ENCODE results near the gene ARID1B.

DNA sequence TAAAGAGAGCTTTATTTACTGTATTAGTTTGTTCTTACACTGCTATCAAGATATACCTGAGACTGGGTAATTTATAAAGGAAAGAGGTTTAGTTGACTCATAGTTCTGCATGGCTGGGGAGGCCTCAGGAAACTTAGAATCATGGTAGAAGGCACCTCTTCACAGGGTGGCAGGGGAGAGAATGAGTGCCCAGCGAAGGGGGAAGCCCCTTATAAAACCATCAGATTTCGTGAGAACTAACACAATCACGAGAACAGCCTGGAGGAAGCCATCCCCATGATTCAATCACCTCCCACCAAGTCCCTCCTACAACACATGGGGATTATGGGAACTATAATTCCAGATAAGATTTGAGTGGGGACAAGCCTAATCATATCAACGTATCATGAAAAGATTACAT lies 27.2 kb downstream of the ARID1B start:
- TF ChIP-seq, protein P1, sequence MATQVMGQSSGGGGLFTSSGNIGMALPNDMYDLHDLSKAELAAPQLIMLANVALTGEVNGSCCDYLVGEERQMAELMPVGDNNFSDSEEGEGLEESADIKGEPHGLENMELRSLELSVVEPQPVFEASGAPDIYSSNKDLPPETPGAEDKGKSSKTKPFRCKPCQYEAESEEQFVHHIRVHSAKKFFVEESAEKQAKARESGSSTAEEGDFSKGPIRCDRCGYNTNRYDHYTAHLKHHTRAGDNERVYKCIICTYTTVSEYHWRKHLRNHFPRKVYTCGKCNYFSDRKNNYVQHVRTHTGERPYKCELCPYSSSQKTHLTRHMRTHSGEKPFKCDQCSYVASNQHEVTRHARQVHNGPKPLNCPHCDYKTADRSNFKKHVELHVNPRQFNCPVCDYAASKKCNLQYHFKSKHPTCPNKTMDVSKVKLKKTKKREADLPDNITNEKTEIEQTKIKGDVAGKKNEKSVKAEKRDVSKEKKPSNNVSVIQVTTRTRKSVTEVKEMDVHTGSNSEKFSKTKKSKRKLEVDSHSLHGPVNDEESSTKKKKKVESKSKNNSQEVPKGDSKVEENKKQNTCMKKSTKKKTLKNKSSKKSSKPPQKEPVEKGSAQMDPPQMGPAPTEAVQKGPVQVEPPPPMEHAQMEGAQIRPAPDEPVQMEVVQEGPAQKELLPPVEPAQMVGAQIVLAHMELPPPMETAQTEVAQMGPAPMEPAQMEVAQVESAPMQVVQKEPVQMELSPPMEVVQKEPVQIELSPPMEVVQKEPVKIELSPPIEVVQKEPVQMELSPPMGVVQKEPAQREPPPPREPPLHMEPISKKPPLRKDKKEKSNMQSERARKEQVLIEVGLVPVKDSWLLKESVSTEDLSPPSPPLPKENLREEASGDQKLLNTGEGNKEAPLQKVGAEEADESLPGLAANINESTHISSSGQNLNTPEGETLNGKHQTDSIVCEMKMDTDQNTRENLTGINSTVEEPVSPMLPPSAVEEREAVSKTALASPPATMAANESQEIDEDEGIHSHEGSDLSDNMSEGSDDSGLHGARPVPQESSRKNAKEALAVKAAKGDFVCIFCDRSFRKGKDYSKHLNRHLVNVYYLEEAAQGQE (IDR thresholded peaks at IDR 0.05; ENCODE audit: low read depth, low read length), result no peak
- no peak for TF ChIP-seq HCFC1 (IDR thresholded peaks at IDR 0.05; ENCODE audit: low read length)
- no peak for TF ChIP-seq POLR2A (IDR thresholded peaks at IDR 0.05; ENCODE audit: low read depth, low read length)
- TF ChIP-seq CEBPB (IDR thresholded peaks at IDR 0.05; ENCODE audit: borderline replicate concordance in 1 of 2, low read depth in 2 of 2, low read length in 2 of 2), result no peak
- TF ChIP-seq, protein P2, sequence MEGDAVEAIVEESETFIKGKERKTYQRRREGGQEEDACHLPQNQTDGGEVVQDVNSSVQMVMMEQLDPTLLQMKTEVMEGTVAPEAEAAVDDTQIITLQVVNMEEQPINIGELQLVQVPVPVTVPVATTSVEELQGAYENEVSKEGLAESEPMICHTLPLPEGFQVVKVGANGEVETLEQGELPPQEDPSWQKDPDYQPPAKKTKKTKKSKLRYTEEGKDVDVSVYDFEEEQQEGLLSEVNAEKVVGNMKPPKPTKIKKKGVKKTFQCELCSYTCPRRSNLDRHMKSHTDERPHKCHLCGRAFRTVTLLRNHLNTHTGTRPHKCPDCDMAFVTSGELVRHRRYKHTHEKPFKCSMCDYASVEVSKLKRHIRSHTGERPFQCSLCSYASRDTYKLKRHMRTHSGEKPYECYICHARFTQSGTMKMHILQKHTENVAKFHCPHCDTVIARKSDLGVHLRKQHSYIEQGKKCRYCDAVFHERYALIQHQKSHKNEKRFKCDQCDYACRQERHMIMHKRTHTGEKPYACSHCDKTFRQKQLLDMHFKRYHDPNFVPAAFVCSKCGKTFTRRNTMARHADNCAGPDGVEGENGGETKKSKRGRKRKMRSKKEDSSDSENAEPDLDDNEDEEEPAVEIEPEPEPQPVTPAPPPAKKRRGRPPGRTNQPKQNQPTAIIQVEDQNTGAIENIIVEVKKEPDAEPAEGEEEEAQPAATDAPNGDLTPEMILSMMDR (IDR thresholded peaks at IDR 0.05 in 2 of 3, conservative IDR thresholded peaks at IDR 0.05 in 1 of 3; ENCODE audit: control insufficient read depth in 2 of 3, extremely low read depth in 1 of 3, insufficient read depth in 1 of 3, low read depth in 3 of 3, low read length in 3 of 3), result no peak
- TF ChIP-seq NFIC (IDR thresholded peaks at IDR 0.05; ENCODE audit: low read depth, low read length), result no peak
- no peak for TF ChIP-seq NFYA (IDR thresholded peaks at IDR 0.05; ENCODE audit: borderline replicate concordance, low read depth, low read length)
- no peak for TF ChIP-seq POLR2AphosphoS5 (IDR thresholded peaks at IDR 0.05; ENCODE audit: low read length)
- TF ChIP-seq EZH2 (IDR thresholded peaks at IDR 0.05; ENCODE audit: borderline replicate concordance, control insufficient read depth, low read depth, low read length), result no peak
- TF ChIP-seq, protein P3, sequence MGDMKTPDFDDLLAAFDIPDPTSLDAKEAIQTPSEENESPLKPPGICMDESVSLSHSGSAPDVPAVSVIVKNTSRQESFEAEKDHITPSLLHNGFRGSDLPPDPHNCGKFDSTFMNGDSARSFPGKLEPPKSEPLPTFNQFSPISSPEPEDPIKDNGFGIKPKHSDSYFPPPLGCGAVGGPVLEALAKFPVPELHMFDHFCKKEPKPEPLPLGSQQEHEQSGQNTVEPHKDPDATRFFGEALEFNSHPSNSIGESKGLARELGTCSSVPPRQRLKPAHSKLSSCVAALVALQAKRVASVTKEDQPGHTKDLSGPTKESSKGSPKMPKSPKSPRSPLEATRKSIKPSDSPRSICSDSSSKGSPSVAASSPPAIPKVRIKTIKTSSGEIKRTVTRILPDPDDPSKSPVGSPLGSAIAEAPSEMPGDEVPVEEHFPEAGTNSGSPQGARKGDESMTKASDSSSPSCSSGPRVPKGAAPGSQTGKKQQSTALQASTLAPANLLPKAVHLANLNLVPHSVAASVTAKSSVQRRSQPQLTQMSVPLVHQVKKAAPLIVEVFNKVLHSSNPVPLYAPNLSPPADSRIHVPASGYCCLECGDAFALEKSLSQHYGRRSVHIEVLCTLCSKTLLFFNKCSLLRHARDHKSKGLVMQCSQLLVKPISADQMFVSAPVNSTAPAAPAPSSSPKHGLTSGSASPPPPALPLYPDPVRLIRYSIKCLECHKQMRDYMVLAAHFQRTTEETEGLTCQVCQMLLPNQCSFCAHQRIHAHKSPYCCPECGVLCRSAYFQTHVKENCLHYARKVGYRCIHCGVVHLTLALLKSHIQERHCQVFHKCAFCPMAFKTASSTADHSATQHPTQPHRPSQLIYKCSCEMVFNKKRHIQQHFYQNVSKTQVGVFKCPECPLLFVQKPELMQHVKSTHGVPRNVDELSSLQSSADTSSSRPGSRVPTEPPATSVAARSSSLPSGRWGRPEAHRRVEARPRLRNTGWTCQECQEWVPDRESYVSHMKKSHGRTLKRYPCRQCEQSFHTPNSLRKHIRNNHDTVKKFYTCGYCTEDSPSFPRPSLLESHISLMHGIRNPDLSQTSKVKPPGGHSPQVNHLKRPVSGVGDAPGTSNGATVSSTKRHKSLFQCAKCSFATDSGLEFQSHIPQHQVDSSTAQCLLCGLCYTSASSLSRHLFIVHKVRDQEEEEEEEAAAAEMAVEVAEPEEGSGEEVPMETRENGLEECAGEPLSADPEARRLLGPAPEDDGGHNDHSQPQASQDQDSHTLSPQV (IDR thresholded peaks at IDR 0.05), result no peak
- no peak for TF ChIP-seq TAF1 (IDR thresholded peaks at IDR 0.05; ENCODE audit: borderline replicate concordance, low read depth, low read length)

All from GM12878 (cell line).